GM12875 (cell line): ENCODE results near the gene HADH.

Source experiments
- H3K4me3 ChIP-seq: one replicate; pipeline ENCODE4 v1.5.1; 2011; ENCODE audit warnings: low read depth, low read length, control low read depth
- CTCF ChIP-seq: IDR thresholded peaks from 2 replicates; pipeline ENCODE4 v1.5.1; 2011; ENCODE audit warnings: low read depth, mild to moderate bottlenecking, control low read depth, inconsistent platforms, low read length, moderate library complexity, borderline replicate concordance; ENCODE audit not compliant: insufficient read depth

HADH gene

GRCh38 chr4:108078024-108078733 lies 88.5 kb downstream of the HADH start:
- H3K4me3 ChIP-seq: no peak overlapping the region
- TF ChIP-seq CTCF: no peak

- TF ChIP-seq CTCF: no peak
- H3K4me3 ChIP-seq: no peak overlapping the region
Measured at GRCh38 chr4:108080747-108081146, 91.1 kb downstream of the HADH start.

GRCh38 chr4:108081256-108081655 lies 91.6 kb downstream of the HADH start:
- TF ChIP-seq CTCF: no peak

More at GRCh38 chr4:108081256-108081655, 91.6 kb downstream of the HADH start:
- H3K4me3 ChIP-seq: no peak overlapping the region
